AG09309 (cell line): Measurements from ENCODE around the gene FCN1.

Experiments
- DNase-seq: peaks from one replicate; pipeline ENCODE4 v3.0.0-alpha.2; 2010; ENCODE audit warnings: low read depth
- H3K4me3 ChIP-seq: 2 replicates; pipeline ENCODE4 v1.5.1; 2011; ENCODE audit warnings: mild to moderate bottlenecking, low read depth, low read length, moderate library complexity; ENCODE audit not compliant: control insufficient read depth
- CTCF ChIP-seq: IDR thresholded peaks from 2 replicates; pipeline ENCODE4 v1.5.1; 2011; ENCODE audit warnings: mild to moderate bottlenecking, low read depth, low read length, inconsistent platforms; ENCODE audit not compliant: insufficient read depth, control insufficient read depth; ENCODE audit errors: missing control alignments

FCN1 gene

GRCh38 chr9:134922932-134923240 is 5.2 kb upstream of the FCN1 start:
- no peak for DNase-seq

GRCh38 chr9:134922066-134922931 is 4.6 kb upstream of the FCN1 start:
- no peak for DNase-seq

More at GRCh38 chr9:134922932-134923240, 5.2 kb upstream of the FCN1 start:
- H3K4me3 ChIP-seq: no peak overlapping the region
- no peak for TF ChIP-seq CTCF

GRCh38 chr9:134919303-134919702 is 1.6 kb upstream of the FCN1 start:
- DNase-seq: no peak
- no peak overlapping the region for H3K4me3 ChIP-seq
- no peak for TF ChIP-seq CTCF

More at GRCh38 chr9:134922066-134922931, 4.6 kb upstream of the FCN1 start:
- no peak for TF ChIP-seq CTCF
- no peak overlapping the region for H3K4me3 ChIP-seq

- no peak for DNase-seq
- no peak for TF ChIP-seq CTCF
Measured at GRCh38 chr9:134918646-134919045, 934 bp upstream of the FCN1 start.

GRCh38 chr9:134916161-134916665 is 1.5 kb downstream of the FCN1 start:
- no peak for DNase-seq
- no peak for TF ChIP-seq CTCF
- H3K4me3 ChIP-seq: no peak overlapping the region

More at GRCh38 chr9:134918646-134919045, 934 bp upstream of the FCN1 start:
- no peak overlapping the region for H3K4me3 ChIP-seq

GRCh38 chr9:134915046-134915985 is 2.4 kb downstream of the FCN1 start:
- no peak for TF ChIP-seq CTCF
- no peak for DNase-seq
- no peak overlapping the region for H3K4me3 ChIP-seq
